Measurements from ENCODE around the gene KPNA2.

Gene KPNA2

DNA sequence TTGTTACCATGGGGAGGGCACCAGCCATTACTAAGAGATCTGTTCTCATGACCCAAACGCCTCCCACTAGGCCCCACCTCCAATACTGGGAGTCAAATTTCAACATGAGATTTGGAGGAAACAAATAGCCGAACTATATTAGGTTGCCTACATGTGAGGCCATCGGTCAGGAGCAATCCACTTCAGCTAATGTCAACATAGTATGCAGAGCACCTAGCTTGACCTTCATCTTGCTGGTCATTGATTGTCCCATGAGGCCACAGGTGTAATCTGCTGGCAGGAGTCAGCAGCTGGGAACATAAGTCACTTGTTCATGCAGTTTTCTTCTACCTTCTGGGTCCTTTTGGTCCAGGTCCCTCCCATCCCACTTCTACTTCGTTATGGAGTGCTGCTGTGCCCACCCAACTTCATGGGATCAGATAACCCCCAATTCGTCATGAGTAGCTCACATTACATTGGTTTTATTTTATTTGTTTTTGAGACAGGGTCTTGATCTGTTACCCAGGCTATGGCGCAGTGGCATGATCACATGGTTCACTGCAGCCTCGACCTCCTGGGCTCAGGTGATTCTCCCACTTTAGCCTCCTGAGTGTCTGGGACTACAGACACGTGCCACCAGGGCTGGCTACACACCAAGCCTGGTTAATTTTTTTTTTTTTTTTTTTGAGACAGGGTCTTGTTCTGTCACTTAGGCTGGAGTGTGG lies 5.9 kb upstream of the KPNA2 start:
- TF ChIP-seq, protein P1, sequence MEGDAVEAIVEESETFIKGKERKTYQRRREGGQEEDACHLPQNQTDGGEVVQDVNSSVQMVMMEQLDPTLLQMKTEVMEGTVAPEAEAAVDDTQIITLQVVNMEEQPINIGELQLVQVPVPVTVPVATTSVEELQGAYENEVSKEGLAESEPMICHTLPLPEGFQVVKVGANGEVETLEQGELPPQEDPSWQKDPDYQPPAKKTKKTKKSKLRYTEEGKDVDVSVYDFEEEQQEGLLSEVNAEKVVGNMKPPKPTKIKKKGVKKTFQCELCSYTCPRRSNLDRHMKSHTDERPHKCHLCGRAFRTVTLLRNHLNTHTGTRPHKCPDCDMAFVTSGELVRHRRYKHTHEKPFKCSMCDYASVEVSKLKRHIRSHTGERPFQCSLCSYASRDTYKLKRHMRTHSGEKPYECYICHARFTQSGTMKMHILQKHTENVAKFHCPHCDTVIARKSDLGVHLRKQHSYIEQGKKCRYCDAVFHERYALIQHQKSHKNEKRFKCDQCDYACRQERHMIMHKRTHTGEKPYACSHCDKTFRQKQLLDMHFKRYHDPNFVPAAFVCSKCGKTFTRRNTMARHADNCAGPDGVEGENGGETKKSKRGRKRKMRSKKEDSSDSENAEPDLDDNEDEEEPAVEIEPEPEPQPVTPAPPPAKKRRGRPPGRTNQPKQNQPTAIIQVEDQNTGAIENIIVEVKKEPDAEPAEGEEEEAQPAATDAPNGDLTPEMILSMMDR (IDR thresholded peaks at IDR 0.05) = no peak

DNA sequence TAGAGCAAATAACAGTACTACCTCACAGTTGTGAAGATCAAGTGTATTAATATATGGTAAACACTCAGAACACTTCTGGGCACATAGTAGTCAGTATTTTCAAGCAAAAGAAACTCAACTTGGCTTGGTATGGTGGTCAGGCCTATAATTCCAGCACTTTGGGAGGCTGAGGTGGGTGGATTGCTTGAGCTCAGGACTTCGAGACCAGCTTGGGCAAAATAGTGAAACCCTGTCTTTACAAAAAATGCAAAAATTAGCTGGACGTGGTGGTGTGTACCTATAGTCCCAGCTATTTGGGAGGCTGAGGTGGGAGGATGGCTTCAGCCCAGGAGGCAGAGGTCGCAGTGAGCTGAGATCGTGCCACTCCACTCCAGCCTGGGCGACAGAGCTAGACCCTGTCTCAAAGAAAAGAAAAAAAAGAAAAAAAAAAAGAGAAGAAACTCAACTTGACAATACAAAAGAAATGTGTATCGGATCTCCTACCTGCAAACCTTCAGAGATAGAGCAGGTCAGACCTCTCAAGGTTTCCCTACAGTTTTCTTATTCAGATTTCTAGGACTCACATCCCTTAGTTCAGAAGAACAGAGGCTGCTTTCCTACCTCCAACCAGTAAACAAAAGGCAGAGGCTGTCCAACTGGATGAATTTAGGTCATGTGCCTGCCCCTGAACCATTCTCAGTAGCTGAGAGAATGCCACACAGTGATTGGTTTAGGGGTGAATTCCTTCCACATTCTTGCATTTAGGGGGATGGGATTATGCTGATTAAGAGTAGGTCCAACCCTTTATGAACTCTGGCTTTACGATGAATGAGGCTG lies 1.7 kb upstream of the KPNA2 start:
- TF ChIP-seq, protein P1 (IDR thresholded peaks at IDR 0.05) = no peak

DNA sequence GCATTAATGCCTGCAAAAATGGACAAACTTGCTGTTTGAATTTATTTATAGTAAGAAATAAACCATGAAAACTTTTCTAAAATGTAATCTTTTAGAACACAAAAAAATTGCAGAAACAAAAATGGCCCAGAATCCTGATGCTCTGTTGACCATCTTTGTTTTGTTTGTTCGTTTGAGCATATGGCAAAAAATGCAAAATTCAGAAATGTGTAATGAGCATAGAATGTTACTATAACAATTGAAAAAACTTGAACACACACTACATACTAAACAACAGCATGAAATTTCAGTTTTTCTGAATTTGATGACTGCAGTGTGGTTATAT lies 1.1 kb upstream of the KPNA2 start:
- TF ChIP-seq, protein P1 (IDR thresholded peaks at IDR 0.05) = no peak

DNA sequence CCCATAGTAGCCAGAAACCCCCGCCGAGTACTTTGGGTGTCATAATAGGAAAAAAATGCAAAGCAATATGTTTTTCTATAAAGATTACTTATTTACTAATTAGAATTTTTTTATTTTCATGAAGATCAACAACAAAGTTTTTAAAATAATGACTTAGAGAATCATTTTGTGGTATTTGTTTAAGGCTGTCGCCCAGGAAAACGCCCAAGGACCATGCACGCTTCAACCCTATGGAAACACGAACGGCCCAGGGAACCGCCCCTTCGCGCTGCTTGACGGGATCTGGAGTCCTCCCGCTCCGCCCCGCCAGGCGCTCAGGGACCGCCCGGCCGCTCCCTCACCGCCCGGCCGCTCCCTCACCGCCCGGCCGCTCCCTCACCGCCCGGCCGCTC lies 408 bp upstream of the KPNA2 start:
- TF ChIP-seq, protein P1 (IDR thresholded peaks at IDR 0.05) = no peak

DNA sequence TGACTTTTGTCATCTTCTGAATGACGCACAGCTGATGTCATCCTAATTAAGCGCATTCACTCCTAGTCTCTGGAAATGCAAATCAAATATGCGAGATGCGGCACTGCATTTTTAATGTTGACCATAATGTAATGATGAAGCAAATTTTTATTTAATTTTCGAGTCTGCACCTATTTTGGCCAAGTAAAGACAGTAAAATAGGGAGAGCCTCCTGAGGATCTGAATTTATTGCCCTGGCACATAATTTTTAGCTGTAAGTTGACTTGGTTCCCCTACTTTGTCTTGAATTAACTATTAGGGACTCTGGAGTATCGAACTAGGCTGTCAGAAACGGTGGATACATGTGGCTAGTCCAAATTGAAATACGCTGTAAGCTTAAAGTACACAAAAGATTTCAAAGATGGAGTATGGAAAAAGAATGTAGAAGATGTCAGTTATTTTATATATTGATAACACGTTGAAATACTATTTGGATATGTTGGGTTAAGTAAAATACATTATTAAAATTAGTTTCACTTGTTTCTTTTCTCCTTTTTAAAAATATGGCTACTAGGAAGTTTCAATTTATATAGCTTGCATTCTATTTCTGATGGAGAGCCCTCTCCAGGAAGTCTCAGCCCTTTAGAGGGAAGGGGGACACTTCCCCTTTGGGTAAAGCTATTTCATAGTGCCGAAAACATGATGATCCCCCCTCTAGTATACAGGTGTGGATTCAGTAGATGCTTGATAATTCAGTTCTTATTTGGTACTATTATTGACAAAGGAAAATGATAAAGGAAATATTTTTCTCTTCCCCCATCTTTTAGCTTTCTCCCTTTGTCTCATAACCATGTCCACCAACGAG lies 991 bp downstream of the KPNA2 start:
- TF ChIP-seq, protein P1 (IDR thresholded peaks at IDR 0.05) = no peak

DNA sequence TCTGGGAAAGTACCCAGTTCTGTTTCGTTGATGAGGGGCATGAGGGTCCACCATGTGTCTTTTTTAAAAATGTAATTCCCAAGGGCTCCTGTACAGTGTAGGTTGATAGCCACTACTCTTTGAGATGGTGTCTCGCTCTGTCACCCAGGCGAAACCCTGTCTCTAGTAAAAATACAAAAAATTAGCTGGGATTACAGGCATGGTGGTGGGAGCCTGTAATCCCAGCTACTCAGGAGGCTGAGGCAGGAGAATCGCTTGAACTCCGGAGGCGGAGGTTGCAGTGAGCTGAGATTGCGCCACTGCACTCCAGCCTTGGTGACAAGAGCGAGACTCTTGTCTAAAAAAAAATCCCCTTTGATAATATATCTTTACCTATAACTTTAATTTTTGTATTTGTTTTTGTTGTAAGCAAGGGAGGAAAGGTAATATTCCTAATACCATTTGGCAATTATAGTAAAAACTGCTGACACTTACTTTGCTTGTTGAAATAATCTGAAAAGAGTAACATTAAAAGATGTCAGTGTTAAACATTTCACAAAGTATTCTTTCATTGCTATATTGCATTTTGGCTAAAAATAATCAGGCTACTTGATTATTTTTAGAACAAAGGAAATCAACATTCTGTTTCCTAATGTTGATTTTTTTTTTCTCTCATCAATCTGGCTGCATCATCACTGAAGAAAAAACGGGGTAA lies 11.8 kb downstream of the KPNA2 start:
- TF ChIP-seq, protein P1 (IDR thresholded peaks at IDR 0.05) = no peak

DNA sequence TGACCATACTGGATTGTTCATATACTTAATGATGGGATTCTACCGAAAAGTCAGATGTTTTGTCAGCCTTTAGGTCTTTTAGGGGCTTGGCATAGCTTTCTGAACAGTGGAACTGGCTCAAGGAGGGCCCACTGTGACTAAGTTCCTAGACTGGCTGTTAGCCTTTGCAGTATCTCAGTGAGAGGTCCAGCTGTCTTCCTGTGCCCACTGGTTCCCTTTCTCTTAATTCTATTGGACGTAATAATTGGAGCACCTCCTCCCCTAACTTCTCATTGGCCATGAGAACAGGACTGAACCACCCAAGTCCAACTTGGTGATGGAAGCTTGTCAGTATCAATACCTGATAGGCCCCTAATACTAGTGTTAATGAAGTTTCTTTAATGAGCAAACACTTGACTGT lies 13.5 kb downstream of the KPNA2 start:
- TF ChIP-seq, protein P1 (IDR thresholded peaks at IDR 0.05) = no peak
